Smooth muscle cell (in vitro differentiated cells): ENCODE results near the gene ATP13A4. TPM values are rescaled to one million over a fixed set of nuclear protein-coding genes. Genes with fewer than 3 reads are reported as not detected.

Source experiments
- DNase-seq: peaks from one replicate; lab custom pipeline; 2025; ENCODE audit not compliant: unreplicated experiment; lab: John Stamatoyannopoulos, UW
- H2AFZ ChIP-seq: fragments of 200-600 bp; sonication (generic); 2 replicates; pipeline ENCODE4 v1.6.0; 2016; ENCODE audit warnings: antibody characterized with exemption, low read depth, mild to moderate bottlenecking
- H3F3A ChIP-seq: fragments of 200-600 bp; sonication (generic); 2 replicates; pipeline ENCODE4 v1.6.0; 2017; ENCODE audit warnings: antibody characterized with exemption, low read depth
- H3K27ac ChIP-seq: fragments of 200-600 bp; sonication (generic); 2 replicates; pipeline ENCODE4 v1.5.1; 2016; ENCODE audit warnings: low read depth, mild to moderate bottlenecking
- H3K27me3 ChIP-seq: fragments of 200-600 bp; sonication (generic); 2 replicates; pipeline ENCODE4 v1.6.1; 2016; ENCODE audit warnings: low read depth, mild to moderate bottlenecking
- H3K36me3 ChIP-seq: fragments of 200-600 bp; sonication (generic); 2 replicates; pipeline ENCODE4 v1.5.1; 2016; ENCODE audit warnings: low read depth
- H3K4me1 ChIP-seq: fragments of 200-600 bp; sonication (generic); 2 replicates; pipeline ENCODE4 v1.5.1; 2016; ENCODE audit warnings: low read depth
- H3K4me2 ChIP-seq: fragments of 200-600 bp; sonication (generic); 2 replicates; pipeline ENCODE4 v1.6.0; 2016; ENCODE audit warnings: mild to moderate bottlenecking
- H3K4me3 ChIP-seq: fragments of 200-600 bp; sonication (generic); 2 replicates; pipeline ENCODE4 v1.5.1; 2016; ENCODE audit warnings: mild to moderate bottlenecking
- H3K79me2 ChIP-seq: fragments of 200-600 bp; sonication (generic); 2 replicates; pipeline ENCODE4 v1.6.0; 2016; ENCODE audit warnings: low read depth, mild to moderate bottlenecking
- H3K9ac ChIP-seq: fragments of 200-600 bp; sonication (generic); 2 replicates; pipeline ENCODE4 v1.6.0; 2016; ENCODE audit warnings: low read depth
- H3K9me3 ChIP-seq: fragments of 200-600 bp; sonication (generic); replicated peaks from 2 replicates; pipeline ENCODE4 v1.5.1; 2016; ENCODE audit warnings: low read depth
- H4K20me1 ChIP-seq: fragments of 200-600 bp; sonication (generic); 2 replicates; pipeline ENCODE4 v1.6.0; 2016; ENCODE audit warnings: low read depth
- CTCF ChIP-seq: fragments of 200-600 bp; sonication (generic); IDR thresholded peaks from 2 replicates; pipeline ENCODE4 v1.5.1; 2017; ENCODE audit warnings: borderline replicate concordance, mild to moderate bottlenecking, antibody characterized with exemption; ENCODE audit not compliant: insufficient read depth, poor library complexity, severe bottlenecking
- WGBS: methylation state at CpG from one replicate; pipeline ENCODE4 v1.1.7; 2016; ENCODE audit warnings: low lambda C conversion rate; 5-methylcytosine and 5-hydroxymethylcytosine counted together
- polyA plus RNA-seq: library from polyadenylated mRNA; unstranded; fragments of >200 nt; fragmentation: Nextera tagmentation; extraction: Ambion mirVana; gene quantifications from 2 replicates; pipeline ENCODE4 v1.2.1, GENCODE V29; 2016
- total RNA-seq: library from RNA; depleted of rRNA; stranded (reverse); fragments of >200 nt; gene quantifications from 2 replicates; pipeline ENCODE4 v1.2.3, GENCODE V29; 2014

The ATP13A4 gene
- total and polyA plus RNA-seq, 2 experiments from 2014 or later = 0.27 to 0.50 TPM

DNA sequence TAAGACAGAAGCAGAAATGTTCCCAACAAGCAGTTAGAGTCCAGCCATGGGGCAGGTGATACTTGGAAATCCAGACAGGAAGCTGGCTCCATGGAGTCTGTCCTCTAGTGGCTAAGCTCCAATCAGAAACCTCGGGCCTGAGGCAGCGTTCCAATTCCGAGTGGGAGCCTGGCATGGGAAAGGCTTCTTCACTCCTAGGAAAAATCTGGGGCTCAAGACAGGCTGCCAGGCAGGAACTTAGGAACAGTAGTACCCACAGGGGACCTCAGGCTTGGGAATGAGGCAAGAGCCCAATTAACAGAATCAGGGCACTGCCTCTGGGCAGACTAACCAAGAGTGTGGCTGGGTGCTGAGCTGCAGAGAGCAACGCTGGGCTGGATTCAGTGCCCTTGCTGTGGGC lies 6.2 kb upstream of the ATP13A4 start:
- H2AFZ ChIP-seq = no peak overlapping the region
- no peaks in the 10 kb centered on the region for H3F3A ChIP-seq
- H3K9me3 ChIP-seq = no peaks in the 10 kb centered on the region
- no peak overlapping the region for H3K4me2 ChIP-seq
- no peaks in the 10 kb centered on the region for H3K36me3 ChIP-seq
- H3K79me2 ChIP-seq = no peaks in the 10 kb centered on the region
- 90% methylated on average over 4 of the region's 4 CpGs for WGBS
- H3K27ac ChIP-seq = no peak overlapping the region
- no peak overlapping the region for H3K9ac ChIP-seq
- no peak overlapping the region for H3K4me3 ChIP-seq
- TF ChIP-seq CTCF = no peak
- H3K4me1 ChIP-seq = no peaks in the 10 kb centered on the region
- no peaks in the 10 kb centered on the region for H4K20me1 ChIP-seq
- no peaks in the 10 kb centered on the region for H3K27me3 ChIP-seq
- no peak for DNase-seq

DNA sequence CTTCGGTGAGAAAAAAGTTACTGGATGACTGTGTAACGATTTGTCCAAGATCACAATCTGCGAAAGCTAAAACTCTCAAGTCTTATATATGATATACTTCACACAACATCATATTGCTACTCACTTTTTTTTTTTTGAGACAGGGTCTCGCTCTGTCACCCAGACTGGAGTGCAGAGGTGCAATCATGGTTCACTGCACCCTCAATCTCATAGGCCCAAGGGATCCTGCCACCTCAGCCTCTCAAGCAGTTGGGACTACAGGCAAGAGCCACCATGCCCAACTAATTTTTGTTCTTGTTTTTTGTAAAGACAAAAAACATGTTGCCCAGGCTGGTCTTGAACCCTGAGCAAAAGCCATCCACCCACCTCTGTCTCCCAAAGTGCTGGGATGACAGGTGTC lies 5.4 kb upstream of the ATP13A4 start:
- no peak for TF ChIP-seq CTCF
- H2AFZ ChIP-seq = no peak overlapping the region
- H3K4me3 ChIP-seq = no peak overlapping the region
- H3K9me3 ChIP-seq = no peaks in the 10 kb centered on the region
- no peak for DNase-seq
- H3K27ac ChIP-seq = no peak overlapping the region
- no peaks in the 10 kb centered on the region for H3K27me3 ChIP-seq
- H3K4me1 ChIP-seq = no peaks in the 10 kb centered on the region
- no peaks in the 10 kb centered on the region for H4K20me1 ChIP-seq
- H3K79me2 ChIP-seq = no peaks in the 10 kb centered on the region
- H3K36me3 ChIP-seq = no peaks in the 10 kb centered on the region
- WGBS = 92% methylated on average over 4 of the region's 4 CpGs
- H3K4me2 ChIP-seq = no peak overlapping the region
- H3K9ac ChIP-seq = no peak overlapping the region
- H3F3A ChIP-seq = no peaks in the 10 kb centered on the region

- H3K27me3 ChIP-seq = no peaks in the 10 kb centered on the region
- H3K4me1 ChIP-seq = no peaks in the 10 kb centered on the region
- no peaks in the 10 kb centered on the region for H3F3A ChIP-seq
- TF ChIP-seq CTCF = no peak
- no peak overlapping the region for H3K9ac ChIP-seq
- no peaks in the 10 kb centered on the region for H4K20me1 ChIP-seq
- no peak overlapping the region for H2AFZ ChIP-seq
- no peaks in the 10 kb centered on the region for H3K79me2 ChIP-seq
- no peak overlapping the region for H3K4me2 ChIP-seq
- no peak for DNase-seq
- H3K9me3 ChIP-seq = no peaks in the 10 kb centered on the region
- H3K36me3 ChIP-seq = no peaks in the 10 kb centered on the region
- no peak overlapping the region for H3K27ac ChIP-seq
- H3K4me3 ChIP-seq = no peak overlapping the region
Observed at GRCh38 chr3:193559100-193559499, 4.4 kb upstream of the ATP13A4 start.

GRCh38 chr3:193556841-193557240 lies 2.1 kb upstream of the ATP13A4 start:
- DNase-seq = no peak
- no peaks in the 10 kb centered on the region for H3K79me2 ChIP-seq
- H3K4me1 ChIP-seq = peaks cover 5% of the 10 kb centered on the region
- no peaks in the 10 kb centered on the region for H3K36me3 ChIP-seq
- no peak overlapping the region for H3K4me3 ChIP-seq
- H3K9ac ChIP-seq = no peak overlapping the region
- no peak overlapping the region for H3K27ac ChIP-seq
- no peaks in the 10 kb centered on the region for H3K27me3 ChIP-seq
- no peaks in the 10 kb centered on the region for H3K9me3 ChIP-seq
- no peak overlapping the region for H2AFZ ChIP-seq
- H3K4me2 ChIP-seq = no peak overlapping the region
- 85% methylated on average over 2 of the region's 2 CpGs for WGBS
- no peaks in the 10 kb centered on the region for H3F3A ChIP-seq
- no peak for TF ChIP-seq CTCF
- no peaks in the 10 kb centered on the region for H4K20me1 ChIP-seq
